Activated T-cell treated with anti-CD3 and anti-CD28 coated beads, Interleukin-2, amount 50 U/mL, for 4 hours (primary cell): ENCODE data around the gene FOXM1. TPM values are rescaled to one million over a fixed set of nuclear protein-coding genes. Genes with fewer than 3 reads are reported as not detected.

Experiments
- ATAC-seq, 2 donors: fragments of 200-7000 bp; cut with Tn5 transposase; one replicate each; pipeline ENCODE4 v1.10.0; 2021
- DNase-seq: peaks from one replicate; pipeline ENCODE4 v3.0.0-alpha.2; 2020
- H3K27me3 Mint-ChIP-seq: one replicate; pipeline ENCODE4 v1.8.0; 2021; ENCODE audit warnings: low read depth, mixed read lengths
- H3K36me3 Mint-ChIP-seq: one replicate; pipeline ENCODE4 v1.8.0; 2022; ENCODE audit warnings: mixed read lengths; ENCODE audit not compliant: insufficient read depth
- H3K4me1 Mint-ChIP-seq: one replicate; pipeline ENCODE4 v1.8.0; 2021; ENCODE audit warnings: low read depth, mixed read lengths
- H3K4me3 Mint-ChIP-seq: one replicate; pipeline ENCODE4 v1.8.0; 2021; ENCODE audit warnings: mild to moderate bottlenecking, moderate library complexity, mixed read lengths
- H3K9me3 Mint-ChIP-seq: one replicate; pipeline ENCODE4 v1.8.0; 2021; ENCODE audit warnings: mixed read lengths
- total RNA-seq, 3 donors: library from RNA; stranded (reverse); gene quantifications; one replicate each; pipeline ENCODE4 v1.2.1, GENCODE V29; 2021

The FOXM1 gene
- total RNA-seq, 3 donors from 2014 or later = 9.1 to 12.8 (median 9.3) TPM

DNA sequence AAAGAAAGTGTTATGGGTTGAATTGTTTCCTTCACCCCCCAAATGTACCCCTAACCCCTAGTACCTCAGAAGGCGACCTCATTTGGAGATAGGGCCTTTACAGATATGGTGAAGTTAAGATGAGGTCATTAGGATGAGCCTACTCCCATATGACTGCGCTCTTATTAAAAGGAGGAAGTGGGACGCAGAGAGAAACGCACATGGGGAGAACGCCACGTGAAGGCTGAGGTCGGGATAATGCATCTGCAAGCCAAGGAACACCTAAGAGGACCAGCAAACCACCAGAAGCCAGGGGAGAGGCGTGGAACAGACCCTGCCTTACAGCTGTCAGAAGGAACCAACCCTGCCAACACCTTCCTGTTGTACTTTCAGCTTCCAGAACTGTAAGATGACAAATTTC lies 40.4 kb downstream of the FOXM1 start:
- H3K27me3 Mint-ChIP-seq = no peaks in the 10 kb centered on the region
- DNase-seq (no peak), ATAC-seq (no peak)
- H3K9me3 Mint-ChIP-seq = no peaks in the 10 kb centered on the region
- H3K4me1 Mint-ChIP-seq = peaks cover 2% of the 10 kb centered on the region
- H3K36me3 Mint-ChIP-seq = peaks cover 27% of the 10 kb centered on the region
- no peak overlapping the region for H3K4me3 Mint-ChIP-seq

DNA sequence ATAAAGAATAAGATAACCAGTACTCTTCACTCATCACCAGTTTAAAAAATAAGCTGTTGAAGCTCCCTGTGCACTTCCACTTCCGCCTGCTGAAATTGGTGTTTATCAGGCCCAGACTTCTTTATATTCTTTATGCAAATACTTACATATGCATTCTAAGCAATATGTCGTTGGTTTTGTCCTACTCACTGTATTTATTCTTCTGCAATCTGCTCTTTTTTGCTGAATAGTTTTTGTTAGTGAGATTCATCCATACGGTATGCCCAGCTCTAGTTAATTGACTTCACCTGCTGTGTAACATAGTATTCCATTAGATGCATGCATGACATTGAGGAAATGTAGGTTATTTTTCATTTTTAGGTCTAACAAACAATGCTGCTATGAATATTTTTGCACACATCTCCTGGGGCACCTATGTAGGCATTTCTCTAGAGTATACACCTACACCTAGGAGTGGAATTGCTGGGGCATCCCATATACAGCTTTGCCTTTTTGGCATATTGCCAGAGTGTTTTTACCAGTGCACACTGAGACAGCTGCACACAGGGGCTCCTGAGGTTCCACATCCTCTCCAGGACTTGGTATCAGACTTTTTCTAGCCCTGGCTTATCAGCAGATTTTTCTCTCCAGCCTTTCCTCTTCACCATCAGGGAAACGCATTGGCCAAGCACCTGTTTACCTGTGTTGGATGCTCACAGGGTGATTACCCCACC lies 41.1 kb downstream of the FOXM1 start:
- H3K4me1 Mint-ChIP-seq = peaks cover 2% of the 10 kb centered on the region
- no peak for DNase-seq
- H3K4me3 Mint-ChIP-seq = no peak overlapping the region
- no peak for ATAC-seq
- H3K36me3 Mint-ChIP-seq = peaks cover 28% of the 10 kb centered on the region
- H3K9me3 Mint-ChIP-seq = no peaks in the 10 kb centered on the region
- H3K27me3 Mint-ChIP-seq = no peaks in the 10 kb centered on the region

DNA sequence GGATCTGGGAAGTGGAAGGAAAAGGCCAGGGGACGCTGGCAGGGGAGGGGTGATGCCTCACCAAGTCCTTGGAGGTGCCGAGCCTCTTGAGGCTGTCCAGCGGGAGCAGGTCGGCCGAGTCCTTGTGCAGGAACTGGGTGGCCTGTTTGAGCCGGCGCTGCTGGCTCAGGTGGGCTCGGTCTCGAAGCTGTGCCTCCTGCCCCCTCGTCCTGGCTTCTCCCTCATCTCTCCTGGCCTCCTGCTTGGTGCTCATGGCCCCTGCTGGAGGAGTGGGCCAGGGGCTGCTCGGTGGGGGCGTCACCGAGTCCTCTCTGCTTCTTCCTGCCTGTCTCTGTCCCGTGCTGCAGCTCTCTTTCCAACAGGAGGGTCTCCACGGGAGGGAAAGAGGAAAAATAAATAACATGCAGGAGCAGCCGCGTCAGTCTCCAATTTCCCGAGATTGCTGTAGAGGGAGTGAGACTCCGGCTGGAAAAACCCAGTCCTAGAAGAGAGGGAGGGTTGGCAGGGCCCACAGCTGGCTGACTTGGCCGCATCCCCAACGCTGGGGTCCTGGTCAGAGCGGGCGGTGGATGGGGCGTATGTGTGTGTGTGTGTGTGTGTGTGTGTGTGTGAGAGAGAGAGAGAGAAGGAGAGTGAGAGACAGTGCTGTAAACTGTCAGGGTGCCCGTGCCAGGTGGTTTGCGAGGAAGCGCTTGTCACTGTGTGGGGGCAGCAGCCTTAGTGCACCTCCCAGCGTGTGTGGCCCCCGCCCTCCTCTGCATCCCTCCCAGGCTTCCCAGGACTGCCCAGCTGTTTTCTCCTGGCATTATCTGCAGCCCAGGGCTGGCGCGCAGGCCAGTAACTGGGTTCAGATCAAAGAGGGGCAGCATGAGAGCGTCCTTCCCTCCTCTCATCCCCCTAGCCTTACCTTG lies 42.1 kb downstream of the FOXM1 start, which contains the start of gene NRIP2:
TSS of gene NRIP2 (minus strand) at position 455 of the 911 bp plus-strand sequence. CDS start at position 403, 52 bp downstream.
- no peak for DNase-seq
- Mint-ChIP-seq H3K27me3 (no peaks in the 10 kb centered on the region), H3K4me1 (peaks cover 2% of the 10 kb centered on the region), H3K4me3 (no peak within 1 kb of the TSS), H3K9me3 (no peaks in the 10 kb centered on the region), H3K36me3 (peaks cover 28% of the 10 kb centered on the region)
- ATAC-seq = no peak

DNA sequence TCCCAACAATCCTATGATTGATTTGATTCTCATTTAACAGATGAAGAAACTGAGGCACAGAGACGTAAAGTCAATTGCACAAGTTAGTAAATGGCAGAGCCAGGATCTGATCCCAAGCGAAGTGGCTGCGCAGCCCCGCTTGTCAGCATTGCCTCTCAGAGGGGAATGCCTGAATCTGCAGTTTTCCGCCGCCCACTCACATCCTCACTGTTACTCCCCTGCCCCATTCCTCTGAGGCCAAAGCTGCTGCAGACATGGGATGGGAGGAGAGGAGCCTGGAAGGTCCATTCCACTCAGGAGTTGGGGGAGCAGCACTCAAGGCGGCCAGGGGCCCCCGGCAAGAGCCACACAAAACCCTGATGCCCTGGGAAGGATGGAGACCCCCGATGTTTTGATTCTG lies 43.2 kb downstream of the FOXM1 start:
- peaks cover 2% of the 10 kb centered on the region for H3K4me1 Mint-ChIP-seq
- ATAC-seq = no peak
- no peaks in the 10 kb centered on the region for H3K9me3 Mint-ChIP-seq
- peaks cover 24% of the 10 kb centered on the region for H3K36me3 Mint-ChIP-seq
- no peaks in the 10 kb centered on the region for H3K27me3 Mint-ChIP-seq
- H3K4me3 Mint-ChIP-seq = no peak overlapping the region
- DNase-seq = no peak

DNA sequence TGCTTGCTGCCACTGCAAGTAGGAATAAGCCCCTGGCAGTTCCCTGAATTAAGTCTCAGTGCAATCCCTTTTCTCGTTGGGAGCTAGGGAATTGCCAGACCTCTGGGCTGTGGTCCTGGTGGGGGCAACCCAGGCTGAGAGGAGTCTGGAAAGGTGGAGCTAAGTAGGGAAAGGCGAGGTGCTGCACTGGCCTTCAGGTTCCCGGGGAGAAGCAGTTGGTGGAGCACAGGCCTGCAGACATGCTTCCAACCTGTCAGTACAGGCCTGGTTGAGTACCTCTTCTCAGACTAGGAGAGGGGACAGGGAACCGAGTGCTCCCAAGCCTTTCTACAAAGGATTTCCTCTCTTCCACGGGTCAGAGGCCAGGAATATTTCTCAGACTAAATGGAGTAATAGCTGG lies 43.6 kb downstream of the FOXM1 start:
- Mint-ChIP-seq H3K4me1 (peaks cover 2% of the 10 kb centered on the region), H3K4me3 (no peak overlapping the region), H3K9me3 (no peaks in the 10 kb centered on the region), H3K27me3 (no peaks in the 10 kb centered on the region), H3K36me3 (peaks cover 24% of the 10 kb centered on the region)
- ATAC-seq = no peak
- DNase-seq = no peak

DNA sequence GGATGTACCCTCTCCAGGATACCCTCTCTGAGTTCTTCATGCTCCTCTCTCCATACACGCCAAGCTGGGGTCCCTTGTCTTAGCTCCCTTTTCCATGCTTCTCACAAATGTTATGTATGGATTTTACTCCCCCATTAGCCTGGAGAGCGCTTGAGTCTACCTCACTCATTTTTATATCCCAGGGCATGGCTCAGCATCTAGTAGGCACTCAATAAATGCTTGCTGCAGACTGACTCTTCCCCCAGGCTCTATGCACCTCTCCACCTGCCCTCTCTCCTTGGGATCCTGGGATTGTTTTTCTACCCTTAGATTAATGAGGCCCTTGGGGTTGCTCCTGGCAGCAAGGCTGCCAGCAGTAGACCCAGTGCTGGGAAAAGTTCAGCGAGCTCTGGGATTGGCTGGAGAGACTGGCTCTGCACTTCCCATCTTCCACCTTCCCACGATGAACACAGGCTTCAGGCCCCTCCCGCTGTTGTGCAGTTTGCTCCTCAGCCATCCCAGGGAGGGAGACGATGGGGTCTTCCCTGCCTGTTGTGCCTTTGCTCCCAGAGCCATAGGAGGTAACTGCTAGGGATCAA lies 44.3 kb downstream of the FOXM1 start:
- Mint-ChIP-seq H3K4me3 (no peak overlapping the region), H3K4me1 (peaks cover 2% of the 10 kb centered on the region), H3K36me3 (peaks cover 25% of the 10 kb centered on the region), H3K9me3 (no peaks in the 10 kb centered on the region), H3K27me3 (no peaks in the 10 kb centered on the region)
- ATAC-seq (no peak), DNase-seq (no peak)

DNA sequence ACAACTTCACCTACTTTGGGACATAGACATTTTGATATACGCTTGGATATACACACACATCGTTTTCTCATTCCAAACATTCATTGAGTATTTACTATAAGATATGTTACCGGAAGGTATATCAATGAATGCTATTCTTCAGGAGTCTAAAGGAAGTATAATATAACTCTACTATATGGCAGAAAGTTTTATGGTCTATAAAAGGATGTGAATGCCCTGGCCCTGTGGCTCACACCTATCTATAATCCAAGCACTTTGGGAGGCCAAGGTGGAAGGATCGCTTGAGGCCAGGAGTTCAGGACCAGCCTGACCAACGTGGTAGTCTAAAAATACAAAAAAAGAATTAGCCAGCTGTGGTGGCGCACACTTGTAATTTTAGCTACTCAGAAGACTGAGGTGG lies 47.7 kb downstream of the FOXM1 start:
- no peaks in the 10 kb centered on the region for H3K4me1 Mint-ChIP-seq
- H3K27me3 Mint-ChIP-seq = no peaks in the 10 kb centered on the region
- peaks cover 40% of the 10 kb centered on the region for H3K36me3 Mint-ChIP-seq
- H3K4me3 Mint-ChIP-seq = no peak overlapping the region
- DNase-seq (no peak), ATAC-seq (no peak)
- H3K9me3 Mint-ChIP-seq = no peaks in the 10 kb centered on the region

GRCh38 chr12:2826721-2827515 lies 50.1 kb downstream of the FOXM1 start:
- no peak for ATAC-seq
- Mint-ChIP-seq H3K27me3 (no peaks in the 10 kb centered on the region), H3K4me3 (no peak overlapping the region), H3K4me1 (no peaks in the 10 kb centered on the region), H3K36me3 (peaks cover 58% of the 10 kb centered on the region), H3K9me3 (no peaks in the 10 kb centered on the region)
- DNase-seq = no peak

DNA sequence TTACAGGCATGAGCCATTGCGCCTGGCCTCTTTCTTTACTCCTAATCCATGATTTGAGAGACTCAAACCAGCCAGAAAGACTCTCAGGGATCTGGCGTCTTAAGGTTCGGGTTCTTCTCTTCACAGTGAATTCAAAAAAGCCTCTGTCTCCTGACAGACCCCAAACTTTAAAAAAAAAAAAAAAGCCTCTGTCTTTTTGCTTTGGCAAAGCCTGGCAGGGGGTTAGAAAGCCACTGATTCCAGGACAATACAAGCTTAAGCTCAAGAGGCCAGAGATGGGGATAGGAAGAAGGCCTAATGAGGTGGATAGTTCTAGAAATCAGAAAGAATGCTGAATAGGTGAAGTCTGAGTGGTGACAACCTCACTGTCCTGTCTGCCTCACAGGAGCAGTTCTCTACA lies 50.9 kb downstream of the FOXM1 start:
- Mint-ChIP-seq H3K36me3 (peaks cover 55% of the 10 kb centered on the region), H3K4me3 (no peak overlapping the region), H3K9me3 (no peaks in the 10 kb centered on the region), H3K4me1 (no peaks in the 10 kb centered on the region), H3K27me3 (no peaks in the 10 kb centered on the region)
- no peak for DNase-seq
- no peak for ATAC-seq

GRCh38 chr12:2825132-2825531 lies 51.8 kb downstream of the FOXM1 start:
- H3K27me3 Mint-ChIP-seq = no peaks in the 10 kb centered on the region
- ATAC-seq (no peak), DNase-seq (no peak)
- peaks cover 55% of the 10 kb centered on the region for H3K36me3 Mint-ChIP-seq
- no peaks in the 10 kb centered on the region for H3K9me3 Mint-ChIP-seq
- no peaks in the 10 kb centered on the region for H3K4me1 Mint-ChIP-seq
- no peak overlapping the region for H3K4me3 Mint-ChIP-seq

DNA sequence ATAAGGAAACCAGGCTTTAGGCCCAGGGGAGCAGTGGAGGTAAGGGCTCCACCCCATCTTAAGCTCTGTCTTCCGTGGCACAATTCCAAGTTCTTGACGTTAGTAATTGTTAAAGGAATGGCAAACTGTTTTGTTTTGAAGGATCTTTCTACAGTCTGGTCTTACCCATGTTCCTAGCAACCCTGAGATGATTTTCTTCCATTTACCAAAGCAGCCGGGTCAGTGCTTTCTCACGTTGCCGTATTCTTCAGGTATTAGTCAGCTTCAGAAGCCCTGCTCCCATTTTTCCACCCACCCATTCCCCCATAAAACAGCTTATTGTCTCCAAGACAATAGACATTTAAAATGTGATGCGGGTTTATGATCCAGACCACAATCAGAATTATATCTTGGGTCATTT lies 52.4 kb downstream of the FOXM1 start:
- no peak for ATAC-seq
- H3K9me3 Mint-ChIP-seq = no peaks in the 10 kb centered on the region
- no peaks in the 10 kb centered on the region for H3K4me1 Mint-ChIP-seq
- DNase-seq = no peak
- peaks cover 61% of the 10 kb centered on the region for H3K36me3 Mint-ChIP-seq
- no peak overlapping the region for H3K4me3 Mint-ChIP-seq
- no peaks in the 10 kb centered on the region for H3K27me3 Mint-ChIP-seq

DNA sequence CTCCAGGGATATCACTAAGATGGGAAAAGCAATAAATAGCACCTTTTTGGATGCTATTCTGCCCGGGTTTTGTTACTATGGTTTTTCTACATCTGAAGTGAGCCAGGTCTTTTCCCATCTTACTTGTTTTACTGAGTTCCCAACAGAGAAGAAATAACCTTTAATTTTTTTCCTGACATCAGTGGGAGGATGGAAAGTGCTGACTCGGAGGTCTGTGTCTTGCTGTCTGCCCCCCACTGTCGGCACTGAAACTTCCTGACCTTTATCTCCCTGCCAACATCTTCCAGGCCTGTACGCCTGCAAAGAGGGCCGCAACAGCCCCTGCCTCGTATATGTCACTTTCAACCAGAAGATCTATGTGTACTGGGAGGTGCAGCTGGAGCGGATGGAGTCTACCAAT lies 53.5 kb downstream of the FOXM1 start:
- Mint-ChIP-seq H3K9me3 (no peaks in the 10 kb centered on the region), H3K4me3 (no peak overlapping the region), H3K27me3 (no peaks in the 10 kb centered on the region), H3K4me1 (no peaks in the 10 kb centered on the region), H3K36me3 (peaks cover 57% of the 10 kb centered on the region)
- ATAC-seq (no peak), DNase-seq (no peak)

DNA sequence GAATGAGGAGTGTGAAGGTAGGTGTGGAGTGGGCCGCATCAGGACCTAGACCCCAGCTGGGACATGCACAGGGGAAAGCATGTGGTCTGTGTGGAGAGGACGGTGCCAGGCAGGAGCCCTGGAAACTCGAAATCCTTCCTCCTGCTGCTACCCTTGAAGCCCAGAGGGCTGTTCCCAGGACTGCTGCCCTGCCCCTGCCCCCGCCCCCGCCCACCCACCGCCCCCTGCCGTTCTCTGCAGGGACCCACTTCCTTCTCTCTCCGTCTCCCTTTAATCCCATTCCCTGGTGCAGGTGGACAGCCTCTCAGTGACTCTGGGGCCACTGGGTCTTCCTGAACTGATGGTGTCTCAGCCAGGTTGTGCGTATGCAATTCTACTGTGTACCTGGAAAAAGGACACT lies 56.5 kb downstream of the FOXM1 start:
- H3K4me3 Mint-ChIP-seq = no peak overlapping the region
- H3K27me3 Mint-ChIP-seq = no peaks in the 10 kb centered on the region
- no peak for DNase-seq
- no peak for ATAC-seq
- H3K9me3 Mint-ChIP-seq = no peaks in the 10 kb centered on the region
- H3K4me1 Mint-ChIP-seq = peaks cover 4% of the 10 kb centered on the region
- peaks cover 55% of the 10 kb centered on the region for H3K36me3 Mint-ChIP-seq

DNA sequence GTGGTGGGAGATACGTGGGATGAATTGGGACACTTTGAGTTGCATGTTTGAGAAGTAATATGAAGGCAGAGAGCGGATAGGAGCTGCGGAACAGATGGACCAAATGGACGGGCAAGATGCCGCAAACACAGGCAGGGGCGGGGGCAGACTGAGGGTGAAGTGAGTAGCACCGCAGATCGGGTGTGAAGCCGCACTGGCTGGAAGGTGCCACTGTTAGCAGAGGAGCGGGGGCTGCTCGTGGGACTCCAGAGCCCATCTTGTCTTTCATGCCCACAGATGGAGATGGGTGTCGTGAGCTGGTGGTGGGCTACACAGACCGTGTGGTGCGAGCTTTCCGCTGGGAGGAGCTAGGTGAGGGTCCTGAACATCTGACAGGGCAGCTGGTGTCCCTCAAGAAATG lies 57.2 kb downstream of the FOXM1 start:
- Mint-ChIP-seq H3K4me3 (no peak overlapping the region), H3K36me3 (peaks cover 49% of the 10 kb centered on the region), H3K4me1 (peaks cover 8% of the 10 kb centered on the region), H3K9me3 (no peaks in the 10 kb centered on the region), H3K27me3 (no peaks in the 10 kb centered on the region)
- no peak for ATAC-seq
- DNase-seq = no peak
